HCT116 (cell line): Measurements from ENCODE around the gene CPEB2. TPM values are rescaled to one million over a fixed set of nuclear protein-coding genes. Genes with fewer than 3 reads are reported as not detected.

ENCODE experiments used
- FOSL1 ChIP-seq: IDR thresholded peaks from 2 replicates; pipeline ENCODE4 v1.6.1; 2012; ENCODE audit warnings: low read depth
- SIN3A ChIP-seq: IDR thresholded peaks from 2 replicates; pipeline ENCODE4 v1.6.1; 2012; ENCODE audit warnings: low read depth
- total RNA-seq: library from RNA; stranded (reverse); gene quantifications from one replicate; pipeline ENCODE4 v1.2.1, GENCODE V29; 2021; ENCODE audit not compliant: unreplicated experiment
- TF ChIP-seq, protein P1 (sequence below): IDR thresholded peaks from 2 replicates; pipeline ENCODE4 v1.6.1; 2012; ENCODE audit warnings: low read depth

CPEB2 gene
- total RNA-seq, 1 experiment from 2014 or later = 1.3 TPM

DNA sequence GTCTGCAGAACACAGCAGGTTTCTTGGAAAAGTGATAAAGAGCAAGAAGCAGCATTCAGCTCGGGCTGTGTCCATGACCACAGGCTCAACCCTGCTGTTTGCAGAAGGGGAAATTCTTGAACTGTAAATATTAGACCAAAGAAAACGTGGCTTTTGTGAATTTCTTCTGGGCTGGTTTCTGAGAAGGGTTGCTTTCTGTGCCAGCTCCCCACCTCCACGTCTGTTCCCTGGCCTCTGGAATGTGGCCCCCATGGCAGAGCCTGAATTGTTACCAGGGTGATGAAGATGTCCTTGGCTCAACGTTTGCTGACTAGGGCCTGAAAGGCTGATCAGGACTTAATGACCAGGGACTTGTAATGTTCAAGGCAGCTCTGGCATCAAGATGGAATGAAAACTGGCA is 116.0 kb downstream of the CPEB2 start (continued):
- TF ChIP-seq, protein P1, sequence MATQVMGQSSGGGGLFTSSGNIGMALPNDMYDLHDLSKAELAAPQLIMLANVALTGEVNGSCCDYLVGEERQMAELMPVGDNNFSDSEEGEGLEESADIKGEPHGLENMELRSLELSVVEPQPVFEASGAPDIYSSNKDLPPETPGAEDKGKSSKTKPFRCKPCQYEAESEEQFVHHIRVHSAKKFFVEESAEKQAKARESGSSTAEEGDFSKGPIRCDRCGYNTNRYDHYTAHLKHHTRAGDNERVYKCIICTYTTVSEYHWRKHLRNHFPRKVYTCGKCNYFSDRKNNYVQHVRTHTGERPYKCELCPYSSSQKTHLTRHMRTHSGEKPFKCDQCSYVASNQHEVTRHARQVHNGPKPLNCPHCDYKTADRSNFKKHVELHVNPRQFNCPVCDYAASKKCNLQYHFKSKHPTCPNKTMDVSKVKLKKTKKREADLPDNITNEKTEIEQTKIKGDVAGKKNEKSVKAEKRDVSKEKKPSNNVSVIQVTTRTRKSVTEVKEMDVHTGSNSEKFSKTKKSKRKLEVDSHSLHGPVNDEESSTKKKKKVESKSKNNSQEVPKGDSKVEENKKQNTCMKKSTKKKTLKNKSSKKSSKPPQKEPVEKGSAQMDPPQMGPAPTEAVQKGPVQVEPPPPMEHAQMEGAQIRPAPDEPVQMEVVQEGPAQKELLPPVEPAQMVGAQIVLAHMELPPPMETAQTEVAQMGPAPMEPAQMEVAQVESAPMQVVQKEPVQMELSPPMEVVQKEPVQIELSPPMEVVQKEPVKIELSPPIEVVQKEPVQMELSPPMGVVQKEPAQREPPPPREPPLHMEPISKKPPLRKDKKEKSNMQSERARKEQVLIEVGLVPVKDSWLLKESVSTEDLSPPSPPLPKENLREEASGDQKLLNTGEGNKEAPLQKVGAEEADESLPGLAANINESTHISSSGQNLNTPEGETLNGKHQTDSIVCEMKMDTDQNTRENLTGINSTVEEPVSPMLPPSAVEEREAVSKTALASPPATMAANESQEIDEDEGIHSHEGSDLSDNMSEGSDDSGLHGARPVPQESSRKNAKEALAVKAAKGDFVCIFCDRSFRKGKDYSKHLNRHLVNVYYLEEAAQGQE = no peak
- TF ChIP-seq SIN3A (no peak), FOSL1 (no peak)
- TF ChIP-seq, all 23 proteins: peak for 0
